Hepatocyte (in vitro differentiated cells): Measurements from ENCODE around the gene CHD1. TPM values are rescaled to one million over a fixed set of nuclear protein-coding genes. Genes with fewer than 3 reads are reported as not detected.

Source experiments
- DNase-seq: peaks from one replicate; pipeline ENCODE4 v3.0.0-alpha.2; 2016; ENCODE audit warnings: low spot score
- H2AFZ ChIP-seq: fragments of 200-600 bp; sonication (generic); 2 replicates; pipeline ENCODE4 v1.6.0; 2016; ENCODE audit warnings: antibody characterized with exemption, mild to moderate bottlenecking
- H3K27ac ChIP-seq: fragments of 200-600 bp; sonication (generic); 2 replicates; pipeline ENCODE4 v1.5.1; 2016; ENCODE audit warnings: mild to moderate bottlenecking
- H3K27me3 ChIP-seq: fragments of 200-600 bp; sonication (generic); 2 replicates; pipeline ENCODE4 v1.6.1; 2016
- H3K36me3 ChIP-seq: fragments of 200-600 bp; sonication (generic); replicated peaks from 2 replicates; pipeline ENCODE4 v1.5.1; 2016; ENCODE audit warnings: low read depth; ENCODE audit not compliant: insufficient read depth
- H3K4me1 ChIP-seq: fragments of 200-600 bp; sonication (generic); 2 replicates; pipeline ENCODE4 v1.5.1; 2016; ENCODE audit warnings: mild to moderate bottlenecking, moderate library complexity; ENCODE audit not compliant: insufficient read depth
- H3K4me2 ChIP-seq: fragments of 200-600 bp; sonication (generic); 2 replicates; pipeline ENCODE4 v1.6.0; 2016
- H3K4me3 ChIP-seq: fragments of 200-600 bp; sonication (generic); 2 replicates; pipeline ENCODE4 v1.5.1; 2016; ENCODE audit warnings: mild to moderate bottlenecking
- H3K79me2 ChIP-seq: fragments of 200-600 bp; sonication (generic); 2 replicates; pipeline ENCODE4 v1.6.0; 2017; ENCODE audit warnings: mild to moderate bottlenecking
- H3K9me2 ChIP-seq: fragments of 200-600 bp; sonication (generic); replicated peaks from 2 replicates; pipeline ENCODE4 v1.6.0; 2017; ENCODE audit warnings: mild to moderate bottlenecking; ENCODE audit not compliant: insufficient read depth
- H3K9me3 ChIP-seq: fragments of 200-600 bp; sonication (generic); 2 replicates; pipeline ENCODE4 v1.5.1; 2016; ENCODE audit warnings: low read depth, mild to moderate bottlenecking
- H4K20me1 ChIP-seq: fragments of 200-600 bp; sonication (generic); 2 replicates; pipeline ENCODE4 v1.6.0; 2016; ENCODE audit warnings: mild to moderate bottlenecking; ENCODE audit not compliant: insufficient read depth, poor library complexity, severe bottlenecking
- CTCF ChIP-seq: fragments of 200-600 bp; sonication (generic); IDR thresholded peaks from 2 replicates; pipeline ENCODE4 v1.5.1; 2016; ENCODE audit warnings: antibody characterized with exemption, mild to moderate bottlenecking; ENCODE audit not compliant: poor library complexity
- EZH2 ChIP-seq: fragments of 200-600 bp; sonication (generic); IDR thresholded peaks from 2 replicates; pipeline ENCODE4 v1.6.1; 2016; ENCODE audit warnings: antibody characterized with exemption, mild to moderate bottlenecking, borderline replicate concordance
- EZH2phosphoT487 ChIP-seq: fragments of 200-600 bp; sonication (generic); IDR thresholded peaks from one replicate; pipeline ENCODE4 v1.6.1; 2018; ENCODE audit warnings: antibody characterized with exemption, mild to moderate bottlenecking, low read depth, moderate library complexity; ENCODE audit not compliant: unreplicated experiment, severe bottlenecking
- WGBS: methylation state at CpG from one replicate; pipeline ENCODE4 v1.1.6; 2016; ENCODE audit warnings: low lambda C conversion rate; ENCODE audit errors: missing lambda C conversion rate; 5-methylcytosine and 5-hydroxymethylcytosine counted together
- polyA plus RNA-seq: library from polyadenylated mRNA; unstranded; fragments of >200 nt; fragmentation: Nextera tagmentation; extraction: Ambion mirVana; gene quantifications from 2 replicates; pipeline ENCODE4 v1.2.1, GENCODE V29; 2016
- small RNA-seq: library from RNA; depleted of rRNA; stranded (forward); fragments of <200 nt; gene quantifications from one replicate; pipeline ENCODE3, GENCODE V24; 2014
- total RNA-seq: library from RNA; depleted of rRNA; stranded (reverse); fragments of >200 nt; gene quantifications from 2 replicates; pipeline ENCODE4 v1.2.3, GENCODE V29; 2014

The CHD1 gene
- total and polyA plus RNA-seq, 2 experiments from 2014 or later, result 14.2 to 81.4 TPM

- WGBS, result 54% methylated on average over 1 of the region's 1 CpG
- H3K4me3 ChIP-seq, result no peak overlapping the region
- no peaks in the 10 kb centered on the region for H3K79me2 ChIP-seq
- no peak overlapping the region for H2AFZ ChIP-seq
- no peak overlapping the region for H3K27ac ChIP-seq
- H3K9me2 ChIP-seq, result no peaks in the 10 kb centered on the region
- no peaks in the 10 kb centered on the region for H3K27me3 ChIP-seq
- no peaks in the 10 kb centered on the region for H3K9me3 ChIP-seq
- no peaks in the 10 kb centered on the region for H3K36me3 ChIP-seq
- H3K4me1 ChIP-seq, result no peaks in the 10 kb centered on the region
- TF ChIP-seq EZH2phosphoT487 (no peak), EZH2 (no peak), CTCF (no peak)
- H3K4me2 ChIP-seq, result no peak overlapping the region
- no peak for DNase-seq
- H4K20me1 ChIP-seq, result no peaks in the 10 kb centered on the region
These were observed 123.7 kb downstream of the CHD1 start for GRCh38 chr5:98805070-98805469.

DNA sequence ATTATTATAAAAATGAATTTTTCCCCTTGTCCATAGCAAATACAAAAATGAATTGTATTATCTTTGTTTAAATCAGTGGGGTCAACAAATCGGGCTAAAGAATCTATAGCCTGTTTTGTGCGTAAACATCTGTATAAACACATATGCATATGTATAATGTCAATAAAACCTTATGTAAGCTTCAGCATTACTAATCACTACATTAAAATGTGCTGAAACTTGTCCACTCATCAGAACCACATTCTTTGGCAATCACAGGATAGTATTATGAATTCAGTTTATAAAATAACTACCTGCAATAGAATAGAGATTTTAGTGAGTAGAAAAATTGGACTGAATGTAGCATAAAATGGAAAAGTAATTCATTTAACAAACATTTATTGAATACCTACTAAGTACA is 124.7 kb downstream of the CHD1 start:
- Histone ChIP-seq H3K4me3 (no peak overlapping the region), H3K9me3 (no peaks in the 10 kb centered on the region), H3K79me2 (no peaks in the 10 kb centered on the region), H3K4me2 (no peak overlapping the region), H3K9me2 (no peaks in the 10 kb centered on the region), H3K27me3 (no peaks in the 10 kb centered on the region), H3K4me1 (no peaks in the 10 kb centered on the region), H4K20me1 (no peaks in the 10 kb centered on the region), H3K36me3 (no peaks in the 10 kb centered on the region), H2AFZ (no peak overlapping the region), H3K27ac (no peak overlapping the region)
- 90% methylated on average over 2 of the region's 2 CpGs for WGBS
- TF ChIP-seq CTCF (no peak), EZH2 (no peak), EZH2phosphoT487 (no peak)
- DNase-seq, result no peak

Small RNA genes within 50 kb of the gene (small RNA-seq; reads per million reads assigned to genes)
- gene RF00019, result not detected
- not detected for gene RNU6-402P

Other genes with a start within 250 kb of the CHD1 start
- gene RGMB, start 155.3 kb downstream of the CHD1 start, total RNA-seq, result 10.5 and 11.6 TPM in 2 replicates
- 6.8 and 8.4 TPM in 2 replicates for gene RGMB, start 155.3 kb downstream of the CHD1 start, polyA plus RNA-seq